MM.1S (cell line): Measurements from ENCODE around the gene EEPD1.

ENCODE experiments used
- DNase-seq: peaks from one replicate; pipeline ENCODE4 v3.0.0-alpha.2; 2015
- H2AFZ ChIP-seq: fragments of 300-600 bp; sonication (generic); 2 replicates; pipeline ENCODE4 v1.6.0; 2016; ENCODE audit warnings: antibody characterized with exemption, low read length
- H3F3A ChIP-seq: fragments of 300-600 bp; sonication (generic); 2 replicates; pipeline ENCODE4 v1.6.1; 2016; ENCODE audit warnings: mild to moderate bottlenecking, antibody characterized with exemption, low read length, moderate library complexity, mixed read lengths; ENCODE audit not compliant: insufficient read depth
- H3K27ac ChIP-seq: fragments of 300-600 bp; sonication (generic); 2 replicates; pipeline ENCODE4 v1.5.1; 2016; ENCODE audit warnings: mild to moderate bottlenecking, low read length
- H3K27me3 ChIP-seq: fragments of 300-600 bp; sonication (generic); replicated peaks from 2 replicates; pipeline ENCODE4 v1.6.0; 2016; ENCODE audit warnings: low read length; ENCODE audit not compliant: insufficient read depth
- H3K36me3 ChIP-seq: fragments of 300-600 bp; sonication (generic); replicated peaks from 2 replicates; pipeline ENCODE4 v1.6.1; 2016; ENCODE audit warnings: mild to moderate bottlenecking, low read length, mixed read lengths; ENCODE audit not compliant: insufficient read depth
- H3K4me1 ChIP-seq: fragments of 300-600 bp; sonication (generic); 2 replicates; pipeline ENCODE4 v1.6.1; 2016; ENCODE audit warnings: low read length, mixed read lengths
- H3K4me2 ChIP-seq: fragments of 300-600 bp; sonication (generic); 2 replicates; pipeline ENCODE4 v1.6.0; 2016; ENCODE audit warnings: low read depth, low read length
- H3K4me3 ChIP-seq: fragments of 300-600 bp; sonication (generic); 2 replicates; pipeline ENCODE4 v1.5.1; 2016; ENCODE audit warnings: low read length, mixed read lengths
- H3K79me2 ChIP-seq: fragments of 300-600 bp; sonication (generic); 2 replicates; pipeline ENCODE4 v1.6.1; 2016; ENCODE audit warnings: mixed run types, low read length, mixed read lengths
- H3K9ac ChIP-seq: fragments of 300-600 bp; sonication (generic); 2 replicates; pipeline ENCODE4 v1.6.1; 2016; ENCODE audit warnings: low read length, mixed read lengths
- H3K9me2 ChIP-seq: fragments of 300-600 bp; sonication (generic); replicated peaks from 2 replicates; pipeline ENCODE4 v1.6.1; 2016; ENCODE audit warnings: mild to moderate bottlenecking, low read length, mixed read lengths; ENCODE audit not compliant: insufficient read depth
- H3K9me3 ChIP-seq: fragments of 300-600 bp; sonication (generic); replicated peaks from 2 replicates; pipeline ENCODE4 v1.6.1; 2016; ENCODE audit warnings: mild to moderate bottlenecking, low read length, mixed read lengths; ENCODE audit not compliant: insufficient read depth
- H4K20me1 ChIP-seq: fragments of 300-600 bp; sonication (generic); 2 replicates; pipeline ENCODE4 v1.6.1; 2016; ENCODE audit warnings: mild to moderate bottlenecking, low read length, moderate library complexity, mixed read lengths; ENCODE audit not compliant: insufficient read depth
- EZH2 ChIP-seq: fragments of 300-600 bp; sonication (generic); optimal IDR thresholded peaks from 2 replicates; pipeline ENCODE3; 2017; ENCODE audit warnings: low read depth, mild to moderate bottlenecking, antibody characterized with exemption, low read length, mixed read lengths
- EZH2phosphoT487 ChIP-seq: fragments of 300-600 bp; sonication (generic); IDR thresholded peaks from 2 replicates; pipeline ENCODE4 v1.6.1; 2018; ENCODE audit warnings: antibody characterized with exemption, low read length
- TF ChIP-seq, protein P1 (sequence below): fragments of 300-600 bp; sonication (generic); IDR thresholded peaks from 2 replicates; pipeline ENCODE4 v1.5.1; 2016; ENCODE audit warnings: antibody characterized with exemption, low read length, mixed read lengths

The EEPD1 gene

GRCh38 chr7:36114355-36114754 is 38.7 kb upstream of the EEPD1 start:
- H3K27me3 ChIP-seq: no peaks in the 10 kb centered on the region
- DNase-seq: no peak
- no peak overlapping the region for H3K9ac ChIP-seq
- no peak overlapping the region for H2AFZ ChIP-seq
- no peaks in the 10 kb centered on the region for H3K4me1 ChIP-seq
- H3K4me3 ChIP-seq: no peak overlapping the region
- TF ChIP-seq, protein P1, sequence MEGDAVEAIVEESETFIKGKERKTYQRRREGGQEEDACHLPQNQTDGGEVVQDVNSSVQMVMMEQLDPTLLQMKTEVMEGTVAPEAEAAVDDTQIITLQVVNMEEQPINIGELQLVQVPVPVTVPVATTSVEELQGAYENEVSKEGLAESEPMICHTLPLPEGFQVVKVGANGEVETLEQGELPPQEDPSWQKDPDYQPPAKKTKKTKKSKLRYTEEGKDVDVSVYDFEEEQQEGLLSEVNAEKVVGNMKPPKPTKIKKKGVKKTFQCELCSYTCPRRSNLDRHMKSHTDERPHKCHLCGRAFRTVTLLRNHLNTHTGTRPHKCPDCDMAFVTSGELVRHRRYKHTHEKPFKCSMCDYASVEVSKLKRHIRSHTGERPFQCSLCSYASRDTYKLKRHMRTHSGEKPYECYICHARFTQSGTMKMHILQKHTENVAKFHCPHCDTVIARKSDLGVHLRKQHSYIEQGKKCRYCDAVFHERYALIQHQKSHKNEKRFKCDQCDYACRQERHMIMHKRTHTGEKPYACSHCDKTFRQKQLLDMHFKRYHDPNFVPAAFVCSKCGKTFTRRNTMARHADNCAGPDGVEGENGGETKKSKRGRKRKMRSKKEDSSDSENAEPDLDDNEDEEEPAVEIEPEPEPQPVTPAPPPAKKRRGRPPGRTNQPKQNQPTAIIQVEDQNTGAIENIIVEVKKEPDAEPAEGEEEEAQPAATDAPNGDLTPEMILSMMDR: no peak
- TF ChIP-seq EZH2 (no peak), EZH2phosphoT487 (no peak)
- no peaks in the 10 kb centered on the region for H3K79me2 ChIP-seq
- no peaks in the 10 kb centered on the region for H3K9me2 ChIP-seq
- no peaks in the 10 kb centered on the region for H4K20me1 ChIP-seq
- H3K4me2 ChIP-seq: no peak overlapping the region
- no peaks in the 10 kb centered on the region for H3F3A ChIP-seq
- no peak overlapping the region for H3K27ac ChIP-seq
- no peaks in the 10 kb centered on the region for H3K36me3 ChIP-seq
- no peaks in the 10 kb centered on the region for H3K9me3 ChIP-seq

- Histone ChIP-seq H3F3A (no peaks in the 10 kb centered on the region), H3K9me3 (no peaks in the 10 kb centered on the region), H3K9me2 (no peaks in the 10 kb centered on the region), H3K9ac (no peak overlapping the region), H3K4me2 (no peak overlapping the region), H3K27ac (no peak overlapping the region), H3K4me3 (no peak overlapping the region), H3K27me3 (no peaks in the 10 kb centered on the region), H3K36me3 (no peaks in the 10 kb centered on the region), H2AFZ (no peak overlapping the region), H3K4me1 (no peaks in the 10 kb centered on the region), H3K79me2 (no peaks in the 10 kb centered on the region), H4K20me1 (no peaks in the 10 kb centered on the region)
- DNase-seq: no peak
- TF ChIP-seq EZH2: no peak
- no peak for TF ChIP-seq EZH2phosphoT487
- TF ChIP-seq, protein P1: no peak
These were observed 37.4 kb upstream of the EEPD1 start for GRCh38 chr7:36115448-36116321.

- no peaks in the 10 kb centered on the region for H3K9me3 ChIP-seq
- H3K9ac ChIP-seq: no peak overlapping the region
- H3K79me2 ChIP-seq: no peaks in the 10 kb centered on the region
- H3K9me2 ChIP-seq: no peaks in the 10 kb centered on the region
- TF ChIP-seq EZH2 (no peak), EZH2phosphoT487 (no peak)
- TF ChIP-seq, protein P1: no peak
- no peak for DNase-seq
- no peak overlapping the region for H2AFZ ChIP-seq
- H3K27ac ChIP-seq: no peak overlapping the region
- H4K20me1 ChIP-seq: no peaks in the 10 kb centered on the region
- no peak overlapping the region for H3K4me3 ChIP-seq
- no peaks in the 10 kb centered on the region for H3K36me3 ChIP-seq
- no peak overlapping the region for H3K4me2 ChIP-seq
- H3K27me3 ChIP-seq: no peaks in the 10 kb centered on the region
- H3F3A ChIP-seq: no peaks in the 10 kb centered on the region
- no peaks in the 10 kb centered on the region for H3K4me1 ChIP-seq
These were observed 36.5 kb upstream of the EEPD1 start for GRCh38 chr7:36116347-36117202.
